ENCODE data around the gene PHACTR1. TPM values are rescaled to one million over a fixed set of nuclear protein-coding genes. Genes with fewer than 3 reads are reported as not detected.

The PHACTR1 gene
- total RNA-seq, 2 experiments from 2014 or later = 0.47 to 0.61 TPM

- ChIA-PET CTCF (no interaction called here), POLR2A (no interaction called here)
- peak; percentile 55 for ATAC-seq
- Mint-ChIP-seq H3K9me3 (ENCODE audit: insufficient read depth) (no peaks in the 10 kb centered on the region), H3K4me1 (ENCODE audit: low read depth) (peaks cover 6% of the 10 kb centered on the region), H3K4me3 (peak overlapping the region; percentile 57), H3K27me3 (ENCODE audit: low read depth) (peaks cover 65% of the 10 kb centered on the region), H3K27ac (no peak overlapping the region), H3K36me3 (ENCODE audit: low read depth) (no peaks in the 10 kb centered on the region)
- DNase-seq = no peak
Measured at GRCh38 chr6:13013681-13014503, 297.3 kb downstream of the PHACTR1 start.

GRCh38 chr6:13014504-13015378 lies 298.2 kb downstream of the PHACTR1 start:
- POLR2A ChIA-PET = no interaction called here
- H3K27ac Mint-ChIP-seq = no peak overlapping the region
- CTCF ChIA-PET = no interaction called here
- H3K4me1 Mint-ChIP-seq (ENCODE audit: low read depth) = peaks cover 6% of the 10 kb centered on the region
- peaks cover 61% of the 10 kb centered on the region for H3K27me3 Mint-ChIP-seq (ENCODE audit: low read depth)
- DNase-seq = no peak
- no peaks in the 10 kb centered on the region for H3K9me3 Mint-ChIP-seq (ENCODE audit: insufficient read depth)
- H3K36me3 Mint-ChIP-seq (ENCODE audit: low read depth) = no peaks in the 10 kb centered on the region
- no peak for ATAC-seq
- H3K4me3 Mint-ChIP-seq = no peak overlapping the region

- Mint-ChIP-seq H3K27me3 (ENCODE audit: low read depth) (peaks cover 61% of the 10 kb centered on the region), H3K4me3 (no peak overlapping the region), H3K27ac (no peak overlapping the region), H3K9me3 (ENCODE audit: insufficient read depth) (no peaks in the 10 kb centered on the region), H3K4me1 (ENCODE audit: low read depth) (peaks cover 6% of the 10 kb centered on the region), H3K36me3 (ENCODE audit: low read depth) (no peaks in the 10 kb centered on the region)
- ChIA-PET CTCF (no interaction called here), POLR2A (no interaction called here)
- ATAC-seq = no peak
- DNase-seq = no peak
Measured at GRCh38 chr6:13015379-13015681, 298.8 kb downstream of the PHACTR1 start.

GRCh38 chr6:13024616-13025015 lies 308.0 kb downstream of the PHACTR1 start:
- no peak overlapping the region for H3K27ac Mint-ChIP-seq
- DNase-seq (no peak), ATAC-seq (no peak)
- POLR2A ChIA-PET = no interaction called here
- H3K36me3 Mint-ChIP-seq (ENCODE audit: low read depth) = no peaks in the 10 kb centered on the region
- no peak overlapping the region for H3K4me3 Mint-ChIP-seq
- no peaks in the 10 kb centered on the region for H3K4me1 Mint-ChIP-seq (ENCODE audit: low read depth)
- no peaks in the 10 kb centered on the region for H3K9me3 Mint-ChIP-seq (ENCODE audit: insufficient read depth)
- CTCF ChIA-PET = no interaction called here
- H3K27me3 Mint-ChIP-seq (ENCODE audit: low read depth) = peaks cover 43% of the 10 kb centered on the region

GRCh38 chr6:13025893-13026499 lies 309.4 kb downstream of the PHACTR1 start:
- Mint-ChIP-seq H3K36me3 (ENCODE audit: low read depth) (no peaks in the 10 kb centered on the region), H3K9me3 (ENCODE audit: insufficient read depth) (no peaks in the 10 kb centered on the region), H3K4me3 (no peak overlapping the region), H3K27me3 (ENCODE audit: low read depth) (peaks cover 40% of the 10 kb centered on the region), H3K27ac (no peak overlapping the region), H3K4me1 (ENCODE audit: low read depth) (no peaks in the 10 kb centered on the region)
- no peak for ATAC-seq
- ChIA-PET POLR2A (no interaction called here), CTCF (no interaction called here)
- DNase-seq = no peak

- Mint-ChIP-seq H3K4me1 (ENCODE audit: low read depth) (no peaks in the 10 kb centered on the region), H3K36me3 (ENCODE audit: low read depth) (no peaks in the 10 kb centered on the region), H3K27ac (no peak overlapping the region), H3K9me3 (ENCODE audit: insufficient read depth) (no peaks in the 10 kb centered on the region), H3K27me3 (ENCODE audit: low read depth) (peaks cover 41% of the 10 kb centered on the region), H3K4me3 (no peak overlapping the region)
- ChIA-PET CTCF (no interaction called here), POLR2A (no interaction called here)
- no peak for DNase-seq
- no peak for ATAC-seq
Measured at GRCh38 chr6:13026557-13026956, 310.0 kb downstream of the PHACTR1 start.

GRCh38 chr6:13027207-13027606 lies 310.6 kb downstream of the PHACTR1 start:
- POLR2A ChIA-PET = no interaction called here
- Mint-ChIP-seq H3K36me3 (ENCODE audit: low read depth) (no peaks in the 10 kb centered on the region), H3K27me3 (ENCODE audit: low read depth) (peaks cover 42% of the 10 kb centered on the region), H3K4me1 (ENCODE audit: low read depth) (no peaks in the 10 kb centered on the region), H3K27ac (no peak overlapping the region), H3K9me3 (ENCODE audit: insufficient read depth) (no peaks in the 10 kb centered on the region), H3K4me3 (no peak overlapping the region)
- no peak for DNase-seq
- CTCF ChIA-PET = no interaction called here
- ATAC-seq = no peak

GRCh38 chr6:13030396-13030795 lies 313.8 kb downstream of the PHACTR1 start:
- POLR2A ChIA-PET = no interaction called here
- peaks cover 36% of the 10 kb centered on the region for H3K27me3 Mint-ChIP-seq (ENCODE audit: low read depth)
- no peak overlapping the region for H3K27ac Mint-ChIP-seq
- DNase-seq (no peak), ATAC-seq (no peak)
- H3K4me1 Mint-ChIP-seq (ENCODE audit: low read depth) = no peaks in the 10 kb centered on the region
- no peaks in the 10 kb centered on the region for H3K36me3 Mint-ChIP-seq (ENCODE audit: low read depth)
- CTCF ChIA-PET = no interaction called here
- no peak overlapping the region for H3K4me3 Mint-ChIP-seq
- no peaks in the 10 kb centered on the region for H3K9me3 Mint-ChIP-seq (ENCODE audit: insufficient read depth)

GRCh38 chr6:13032566-13032965 lies 316.0 kb downstream of the PHACTR1 start:
- POLR2A ChIA-PET = interaction anchor here (0.6 kb wide), 1 partner anchor 940 kb away, joined by 3 read pairs; no protein-coding TSS in a partner anchor

GRCh38 chr6:13033145-13033544 lies 316.6 kb downstream of the PHACTR1 start:
- CTCF ChIA-PET = no interaction called here
- no peak for ATAC-seq

More at GRCh38 chr6:13032566-13032965, 316.0 kb downstream of the PHACTR1 start:
- no peaks in the 10 kb centered on the region for H3K9me3 Mint-ChIP-seq (ENCODE audit: insufficient read depth)
- CTCF ChIA-PET = interaction anchor here (0.5 kb wide), 1 partner anchor 121 kb away, joined by 3 read pairs; no protein-coding TSS in a partner anchor
- ATAC-seq (no peak), DNase-seq (no peak)
- H3K4me3 Mint-ChIP-seq = no peak overlapping the region
- H3K4me1 Mint-ChIP-seq (ENCODE audit: low read depth) = no peaks in the 10 kb centered on the region
- H3K27me3 Mint-ChIP-seq (ENCODE audit: low read depth) = peaks cover 23% of the 10 kb centered on the region
- H3K36me3 Mint-ChIP-seq (ENCODE audit: low read depth) = no peaks in the 10 kb centered on the region
- H3K27ac Mint-ChIP-seq = no peak overlapping the region

GRCh38 chr6:13034316-13034715 lies 317.7 kb downstream of the PHACTR1 start:
- H3K4me3 Mint-ChIP-seq = no peak overlapping the region
- H3K36me3 Mint-ChIP-seq (ENCODE audit: low read depth) = no peaks in the 10 kb centered on the region
- no peak overlapping the region for H3K27ac Mint-ChIP-seq
- peaks cover 15% of the 10 kb centered on the region for H3K27me3 Mint-ChIP-seq (ENCODE audit: low read depth)
- no peaks in the 10 kb centered on the region for H3K9me3 Mint-ChIP-seq (ENCODE audit: insufficient read depth)
- ATAC-seq (no peak), DNase-seq (no peak)
- ChIA-PET CTCF (no interaction called here), POLR2A (no interaction called here)
- H3K4me1 Mint-ChIP-seq (ENCODE audit: low read depth) = no peaks in the 10 kb centered on the region

More at GRCh38 chr6:13033145-13033544, 316.6 kb downstream of the PHACTR1 start:
- DNase-seq = no peak
- H3K27me3 Mint-ChIP-seq (ENCODE audit: low read depth) = peaks cover 20% of the 10 kb centered on the region
- H3K4me3 Mint-ChIP-seq = no peak overlapping the region
- H3K27ac Mint-ChIP-seq = no peak overlapping the region
- POLR2A ChIA-PET = no interaction called here
- no peaks in the 10 kb centered on the region for H3K9me3 Mint-ChIP-seq (ENCODE audit: insufficient read depth)
- no peaks in the 10 kb centered on the region for H3K36me3 Mint-ChIP-seq (ENCODE audit: low read depth)
- no peaks in the 10 kb centered on the region for H3K4me1 Mint-ChIP-seq (ENCODE audit: low read depth)

GRCh38 chr6:13035606-13036005 lies 319.0 kb downstream of the PHACTR1 start:
- DNase-seq = no peak
- ATAC-seq = no peak
- POLR2A ChIA-PET = no interaction called here
- Mint-ChIP-seq H3K4me1 (ENCODE audit: low read depth) (no peaks in the 10 kb centered on the region), H3K4me3 (no peak overlapping the region), H3K36me3 (ENCODE audit: low read depth) (no peaks in the 10 kb centered on the region), H3K9me3 (ENCODE audit: insufficient read depth) (no peaks in the 10 kb centered on the region), H3K27me3 (ENCODE audit: low read depth) (peaks cover 15% of the 10 kb centered on the region), H3K27ac (no peak overlapping the region)
- CTCF ChIA-PET = no interaction called here

Data from activated CD8-positive, alpha-beta T cell treated with anti-CD3 and anti-CD28 coated beads, Interleukin-2, amount 10 ng/mL, durations not matched to agents 7 days and 5 days (primary cell).